IMR-90 (cell line): ENCODE results near the gene OSBPL9. TPM values are rescaled to one million over a fixed set of nuclear protein-coding genes. Genes with fewer than 3 reads are reported as not detected.

Experiments used
- ATAC-seq: fragments of 200-7000 bp; cut with Tn5 transposase; 2 replicates; pipeline ENCODE4 v1.9.1; 2020; ENCODE audit warnings: low read depth, mild to moderate bottlenecking, moderate library complexity
- BruUV-seq: library from RNA; stranded (reverse); fragments of 400-500 nt; replicated peaks from 2 replicates; lab custom pipeline; 2021; lab: Mats Ljungman, UMichigan
- CTCF ChIA-PET: fragments of 300-600 bp; formaldehyde crosslinking; extraction: SDS; loops from one replicate; lab custom pipeline; 2021; ENCODE audit warnings: antibody characterized with exemption; lab: Yijun Ruan, JAX
- POLR2A ChIA-PET: fragments of 300-600 bp; sonication (Branson Sonifier 250); formaldehyde crosslinking; loops from one replicate; lab custom pipeline; 2022; ENCODE audit warnings: antibody characterized with exemption; ENCODE audit not compliant: unreplicated experiment; lab: Charles Lee
- DNase-seq: peaks from one replicate; pipeline ENCODE4 v3.0.0; 2013
- H2AFZ ChIP-seq: replicated peaks from 2 replicates; pipeline ENCODE3; 2013; ENCODE audit warnings: low read length, mild to moderate bottlenecking; ENCODE audit not compliant: poor library complexity
- H2AK5ac ChIP-seq: 2 replicates; pipeline ENCODE4 v1.6.1; 2013; ENCODE audit warnings: low read depth, low read length, inconsistent platforms
- H2AK9ac ChIP-seq: replicated peaks from 2 replicates; pipeline ENCODE3; 2013; ENCODE audit warnings: mild to moderate bottlenecking, low read depth, low read length, moderate library complexity; ENCODE audit not compliant: poor library complexity
- H2BK120ac ChIP-seq: 2 replicates; pipeline ENCODE4 v1.6.1; 2013; ENCODE audit warnings: low read depth, low read length, inconsistent platforms
- H2BK15ac ChIP-seq: 3 replicates; pipeline ENCODE4 v1.6.1; 2013; ENCODE audit warnings: low read depth, low read length, inconsistent platforms
- H2BK20ac ChIP-seq: 2 replicates; pipeline ENCODE4 v1.6.1; 2013; ENCODE audit warnings: low read depth, mild to moderate bottlenecking, inconsistent platforms, low read length, moderate library complexity
- H2BK5ac ChIP-seq: 2 replicates; pipeline ENCODE4 v1.6.1; 2013; ENCODE audit warnings: mild to moderate bottlenecking, low read depth, low read length, inconsistent platforms; ENCODE audit not compliant: poor library complexity, severe bottlenecking
- H3K14ac ChIP-seq: replicated peaks from 2 replicates; pipeline ENCODE4 v1.6.1; 2013; ENCODE audit warnings: low read depth, low read length, inconsistent platforms
- H3K18ac ChIP-seq: 2 replicates; pipeline ENCODE4 v1.6.1; 2013; ENCODE audit warnings: low read depth, low read length, control low read depth
- H3K23ac ChIP-seq: 2 replicates; pipeline ENCODE4 v1.6.1; 2013; ENCODE audit warnings: low read depth, low read length, inconsistent platforms
- H3K27ac ChIP-seq: 2 replicates; pipeline ENCODE4 v1.5.1; 2013; ENCODE audit warnings: mild to moderate bottlenecking, control low read depth, low read length; ENCODE audit not compliant: insufficient read depth
- H3K27me3 ChIP-seq: 2 replicates; pipeline ENCODE4 v1.6.1; 2013; ENCODE audit warnings: low read length; ENCODE audit not compliant: control insufficient read depth, insufficient read depth
- H3K36me3 ChIP-seq: 2 replicates; pipeline ENCODE4 v1.6.1; 2013; ENCODE audit warnings: low read length, mixed read lengths; ENCODE audit not compliant: control insufficient read depth, insufficient read depth
- H3K4ac ChIP-seq: 2 replicates; pipeline ENCODE4 v1.6.1; 2013; ENCODE audit warnings: low read depth, low read length, inconsistent platforms
- H3K4me1 ChIP-seq: 2 replicates; pipeline ENCODE4 v1.6.1; 2013; ENCODE audit warnings: low read length, mixed read lengths; ENCODE audit not compliant: control insufficient read depth, insufficient read depth
- H3K4me2 ChIP-seq: 2 replicates; pipeline ENCODE4 v1.6.1; 2013; ENCODE audit warnings: low read depth, mild to moderate bottlenecking, control low read depth, low read length, moderate library complexity
- H3K4me3 ChIP-seq: 2 replicates; pipeline ENCODE4 v1.5.1; 2013; ENCODE audit warnings: low read depth, mild to moderate bottlenecking, control low read depth, low read length, moderate library complexity; ENCODE audit not compliant: insufficient read depth
- H3K56ac ChIP-seq: 2 replicates; pipeline ENCODE4 v1.6.1; 2013; ENCODE audit warnings: low read length, inconsistent platforms; ENCODE audit not compliant: insufficient read depth; ENCODE audit errors: extremely low read depth
- H3K79me1 ChIP-seq, 2 experiments: 2 replicates each; pipeline ENCODE4 v1.6.1; 2013; ENCODE audit warnings: low read length in 2 of 2, inconsistent platforms in 1 of 2, low read depth in 1 of 2
- H3K9ac ChIP-seq: 2 replicates; pipeline ENCODE4 v1.6.1; 2013; ENCODE audit warnings: low read depth, low read length, control low read depth
- H3K9me1 ChIP-seq: 2 replicates; pipeline ENCODE4 v1.6.1; 2013; ENCODE audit warnings: low read length, inconsistent platforms; ENCODE audit not compliant: insufficient read depth
- H3K9me3 ChIP-seq: 2 replicates; pipeline ENCODE4 v1.6.1; 2013; ENCODE audit warnings: low read length; ENCODE audit not compliant: control insufficient read depth, insufficient read depth
- H4K20me1 ChIP-seq: 2 replicates; pipeline ENCODE4 v1.6.1; 2013; ENCODE audit warnings: low read length, inconsistent platforms; ENCODE audit not compliant: insufficient read depth
- H4K5ac ChIP-seq: 2 replicates; pipeline ENCODE4 v1.6.1; 2013; ENCODE audit warnings: mild to moderate bottlenecking, low read depth, low read length, control low read depth
- H4K8ac ChIP-seq, 2 experiments: 2 replicates each; pipeline ENCODE4 v1.6.1; 2013; ENCODE audit warnings: low read depth in 2 of 2, low read length in 2 of 2, control low read depth in 1 of 2, inconsistent platforms in 1 of 2
- H4K91ac ChIP-seq: 2 replicates; pipeline ENCODE4 v1.6.1; 2013; ENCODE audit warnings: low read depth, low read length, inconsistent platforms; ENCODE audit not compliant: insufficient read depth
- CEBPB ChIP-seq: IDR thresholded peaks from 2 replicates; pipeline ENCODE4 v1.6.1; 2012; ENCODE audit warnings: low read depth, low read length, improper control_type of control experiment
- CHD1 ChIP-seq: IDR thresholded peaks from 2 replicates; pipeline ENCODE4 v1.6.1; 2012; ENCODE audit warnings: low read depth, low read length, improper control_type of control experiment
- CTCF ChIP-seq: conservative IDR thresholded peaks from 2 replicates; pipeline ENCODE4 v1.5.1; 2012; ENCODE audit warnings: mild to moderate bottlenecking, low read depth, low read length, improper control_type of control experiment
- FOS ChIP-seq: fragments of 150-350 bp; IDR thresholded peaks from 2 replicates; pipeline ENCODE4 v1.6.1; 2016; ENCODE audit warnings: low read depth, low read length
- MAZ ChIP-seq: IDR thresholded peaks from 2 replicates; pipeline ENCODE4 v1.6.1; 2012; ENCODE audit warnings: low read depth, mild to moderate bottlenecking, low read length, improper control_type of control experiment, moderate library complexity, borderline replicate concordance
- MXI1 ChIP-seq: IDR thresholded peaks from 2 replicates; pipeline ENCODE4 v1.6.1; 2012; ENCODE audit warnings: low read depth, mild to moderate bottlenecking, low read length, moderate library complexity, borderline replicate concordance
- POLR2A ChIP-seq: IDR thresholded peaks from 2 replicates; pipeline ENCODE4 v1.6.1; 2012; ENCODE audit warnings: mild to moderate bottlenecking, low read depth, low read length
- RCOR1 ChIP-seq: IDR thresholded peaks from 2 replicates; pipeline ENCODE4 v1.6.1; 2012; ENCODE audit warnings: mild to moderate bottlenecking, low read length, improper control_type of control experiment; ENCODE audit not compliant: insufficient replicate concordance
- WGBS, 2 experiments: methylation state at CpG; one replicate each; pipeline versions ENCODE4 v1.1.5 to v1.1.7; 2013; ENCODE audit warnings: missing lambda C conversion rate in 2 of 2; ENCODE audit not compliant: insufficient read length in 1 of 2; ENCODE audit errors: extremely low coverage in 2 of 2; 5-methylcytosine and 5-hydroxymethylcytosine counted together
- dilution Hi-C: fragments of 300-500 bp; cut with HindIII; formaldehyde crosslinking; loops from one replicate; pipeline ENCODE4 v1.14.3; 2018; ENCODE audit warnings: low sequenced_read_pairs; ENCODE audit not compliant: unreplicated experiment
- in situ Hi-C: fragments of 300-500 bp; cut with MboI; formaldehyde crosslinking; loops from 3 replicates; pipeline ENCODE4 v1.14.3; 2019; ENCODE audit warnings: low sequenced_read_pairs, inconsistent platforms, mixed read lengths
- intact Hi-C: fragments of 100-400 bp; cut with micrococcal nuclease; formaldehyde crosslinking; loops from 2 replicates; pipeline ENCODE4 v1.10.0; 2022
- polyA plus RNA-seq, 3 experiments: library from polyadenylated mRNA; depleted of rRNA; stranded (reverse); fragments of >200 nt; gene quantifications; 2 replicates each; pipeline ENCODE4 v1.2.3, GENCODE V29; 2012; ENCODE audit warnings: low replicate concordance in 1 of 3
- total RNA-seq: library from RNA; depleted of rRNA; stranded (reverse); fragments of >200 nt; gene quantifications from 2 replicates; pipeline ENCODE4 v1.2.3, GENCODE V29; 2012

Gene OSBPL9
- total and polyA plus RNA-seq, 2 of the 4 experiments (the other 2 are of a cell fraction), result 51.4 to 127 TPM

DNA sequence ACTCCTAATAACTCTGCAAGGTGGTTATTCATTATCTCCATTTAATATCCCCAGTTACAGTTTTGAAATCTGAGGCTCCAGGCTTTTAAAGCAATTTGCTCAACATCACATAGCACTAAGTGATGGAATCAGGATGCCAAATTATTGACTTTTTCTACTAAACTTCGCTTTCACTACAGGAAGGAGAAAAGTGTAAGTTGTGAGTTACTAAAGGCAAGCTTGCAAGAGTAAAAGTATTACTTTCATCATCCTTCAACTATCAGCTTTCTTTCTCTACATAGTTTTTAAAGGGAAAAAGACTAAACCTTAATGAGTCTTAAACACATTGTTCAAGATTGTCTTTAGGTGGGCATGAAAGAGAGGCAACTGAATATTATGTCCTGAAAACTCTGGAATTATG is 1.8 kb downstream of the OSBPL9 start:
- ChIA-PET CTCF (interaction anchor here (1.6 kb wide), 1 partner anchor 150 kb away, joined by 4 read pairs; no protein-coding TSS in a partner anchor), POLR2A (no interaction called here)
- BruUV-seq, result no TSS peak
- no peak overlapping the region for H3K23ac ChIP-seq
- no peaks in the 10 kb centered on the region for H3K9me3 ChIP-seq
- dilution Hi-C loops, result no loop called here
- WGBS, 2 experiments, result no CpG with 5 or more reads among the region's 1 CpG
- in situ Hi-C loops, result no loop called here
- ATAC-seq (no peak), DNase-seq (no peak)
- H3K4ac ChIP-seq, result no peak overlapping the region
- no peak overlapping the region for H3K56ac ChIP-seq
- H3K4me3 ChIP-seq, result no peak overlapping the region
- H3K9ac ChIP-seq, result no peak overlapping the region; the same call in 1 of the 2 replicates
- no peak overlapping the region for H4K8ac ChIP-seq
- no peak overlapping the region for H2AK5ac ChIP-seq
- H2BK15ac ChIP-seq, result no peak overlapping the region
- TF ChIP-seq CHD1 (no peak), CTCF (no peak), MXI1 (no peak), MAZ (no peak), CEBPB (no peak), RCOR1 (no peak), FOS (no peak), POLR2A (no peak)
- no peak overlapping the region for H2AK9ac ChIP-seq
- H3K14ac ChIP-seq, result no peak overlapping the region
- peaks cover 20 to 55% of the 10 kb centered on the region in 2 experiments for H3K79me1 ChIP-seq
- no peak overlapping the region for H2AFZ ChIP-seq
- H3K9me1 ChIP-seq, result peaks cover 7% of the 10 kb centered on the region
- H3K4me1 ChIP-seq, result peaks cover 3% of the 10 kb centered on the region
- no peak overlapping the region for H4K91ac ChIP-seq
- no peaks in the 10 kb centered on the region for H3K27me3 ChIP-seq
- H3K18ac ChIP-seq, result no peak overlapping the region
- no peak overlapping the region for H2BK20ac ChIP-seq
- no peaks in the 10 kb centered on the region for H3K36me3 ChIP-seq
- peaks cover 16% of the 10 kb centered on the region; the same call in 1 of the 2 replicates for H4K20me1 ChIP-seq
- H4K5ac ChIP-seq, result no peak overlapping the region
- intact Hi-C loops, result no loop called here
- no peak overlapping the region for H3K27ac ChIP-seq
- H2BK120ac ChIP-seq, result no peak overlapping the region
- no peak overlapping the region for H3K4me2 ChIP-seq
- H2BK5ac ChIP-seq, result no peak overlapping the region
